ENCODE data around the gene PTH1R. TPM values are rescaled to one million over a fixed set of nuclear protein-coding genes. Genes with fewer than 3 reads are reported as not detected.
A peak's percentile ranks its signal among the peaks of the same experiment; 100 is the strongest.

The PTH1R gene
- total and polyA plus RNA-seq, 3 donors from 2014 or later = 8.4 to 11.3 (median 10.2) TPM

- Histone ChIP-seq H3K27me3 (no peaks in the 10 kb centered on the region), H3K36me3 (ENCODE audit: low read depth, missing control alignments) (no peaks in the 10 kb centered on the region), H3K27ac (no peak overlapping the region), H3K4me1 (peaks cover 7% of the 10 kb centered on the region), H3K4me3 (no peak overlapping the region), H3K9me3 (no peaks in the 10 kb centered on the region)
- intact Hi-C loops (cut with DNase I; ENCODE audit: low total_unique reads) = no loop called here
- no peak for TF ChIP-seq POLR2A (IDR thresholded peaks at IDR 0.05)
- TF ChIP-seq, protein P1, sequence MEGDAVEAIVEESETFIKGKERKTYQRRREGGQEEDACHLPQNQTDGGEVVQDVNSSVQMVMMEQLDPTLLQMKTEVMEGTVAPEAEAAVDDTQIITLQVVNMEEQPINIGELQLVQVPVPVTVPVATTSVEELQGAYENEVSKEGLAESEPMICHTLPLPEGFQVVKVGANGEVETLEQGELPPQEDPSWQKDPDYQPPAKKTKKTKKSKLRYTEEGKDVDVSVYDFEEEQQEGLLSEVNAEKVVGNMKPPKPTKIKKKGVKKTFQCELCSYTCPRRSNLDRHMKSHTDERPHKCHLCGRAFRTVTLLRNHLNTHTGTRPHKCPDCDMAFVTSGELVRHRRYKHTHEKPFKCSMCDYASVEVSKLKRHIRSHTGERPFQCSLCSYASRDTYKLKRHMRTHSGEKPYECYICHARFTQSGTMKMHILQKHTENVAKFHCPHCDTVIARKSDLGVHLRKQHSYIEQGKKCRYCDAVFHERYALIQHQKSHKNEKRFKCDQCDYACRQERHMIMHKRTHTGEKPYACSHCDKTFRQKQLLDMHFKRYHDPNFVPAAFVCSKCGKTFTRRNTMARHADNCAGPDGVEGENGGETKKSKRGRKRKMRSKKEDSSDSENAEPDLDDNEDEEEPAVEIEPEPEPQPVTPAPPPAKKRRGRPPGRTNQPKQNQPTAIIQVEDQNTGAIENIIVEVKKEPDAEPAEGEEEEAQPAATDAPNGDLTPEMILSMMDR (IDR thresholded peaks at IDR 0.05) = no peak
- no peak for DNase-seq
- WGBS, 2 donors = 94 to 95% methylated on average over 1 of the region's 1 CpG
Measured at GRCh38 chr3:46840491-46840890, 37.0 kb upstream of the PTH1R start.

- whole genome bisulfite sequencing, 2 donors = 94 to 95% methylated on average over 2 to 3 of the region's 3 CpGs
- H3K27ac ChIP-seq = no peak overlapping the region
Measured at GRCh38 chr3:46843508-46843907, 34.0 kb upstream of the PTH1R start.

DNA sequence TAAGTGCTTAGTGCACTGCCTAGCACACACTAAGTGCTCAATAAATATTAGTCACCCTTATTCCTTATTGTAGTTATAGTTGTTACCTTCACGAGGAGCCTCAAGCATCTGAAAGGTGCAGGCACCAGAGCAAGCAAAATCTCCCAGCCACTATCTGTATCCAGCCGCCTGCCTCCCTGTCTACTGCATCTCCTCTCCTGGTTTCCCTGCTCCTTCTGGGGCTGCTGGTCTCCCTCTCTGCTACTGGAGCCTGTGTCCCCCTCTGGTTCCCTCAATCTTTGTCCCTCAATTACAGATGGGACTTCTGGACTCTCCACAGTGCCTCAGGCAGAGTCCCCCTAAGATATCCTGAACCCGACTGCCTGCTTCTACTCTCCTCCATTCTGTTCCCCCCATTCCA is 33.1 kb upstream of the PTH1R start:
- H3K27ac ChIP-seq = no peak overlapping the region

More at GRCh38 chr3:46843508-46843907, 34.0 kb upstream of the PTH1R start:
- H3K9me3 ChIP-seq = no peaks in the 10 kb centered on the region
- H3K4me1 ChIP-seq = peaks cover 7% of the 10 kb centered on the region
- TF ChIP-seq POLR2A (IDR thresholded peaks at IDR 0.05) = no peak
- TF ChIP-seq, protein P1 (IDR thresholded peaks at IDR 0.05) = no peak
- H3K4me3 ChIP-seq = no peak overlapping the region
- no peaks in the 10 kb centered on the region for H3K27me3 ChIP-seq
- intact Hi-C loops (cut with DNase I; ENCODE audit: low total_unique reads) = no loop called here
- no peaks in the 10 kb centered on the region for H3K36me3 ChIP-seq (ENCODE audit: low read depth, missing control alignments)
- no peak for DNase-seq

GRCh38 chr3:46844881-46845312 is 32.6 kb upstream of the PTH1R start:
- H3K27ac ChIP-seq = peak overlapping the region in 1 of 2 donors; percentile 45
- H3K4me3 ChIP-seq = peak overlapping the region; percentile 57 to 64
- H3K4me1 ChIP-seq = peaks cover 7% of the 10 kb centered on the region
- intact Hi-C loops (cut with DNase I; ENCODE audit: low total_unique reads) = no loop called here
- H3K36me3 ChIP-seq (ENCODE audit: low read depth, missing control alignments) = no peaks in the 10 kb centered on the region
- 14 to 23% methylated on average over 10 to 11 of the region's 11 CpGs for WGBS, 2 donors
- H3K27me3 ChIP-seq = no peaks in the 10 kb centered on the region
- no peak for DNase-seq
- TF ChIP-seq, protein P1 (IDR thresholded peaks at IDR 0.05) = no peak
- no peak for TF ChIP-seq POLR2A (IDR thresholded peaks at IDR 0.05)
- H3K9me3 ChIP-seq = no peaks in the 10 kb centered on the region

More for the DNA sequence above, 33.1 kb upstream of the PTH1R start:
- 42 to 54% methylated on average over 3 of the region's 3 CpGs for WGBS, 2 donors
- Histone ChIP-seq H3K9me3 (no peaks in the 10 kb centered on the region), H3K36me3 (ENCODE audit: low read depth, missing control alignments) (no peaks in the 10 kb centered on the region), H3K4me3 (no peak overlapping the region), H3K4me1 (peaks cover 7% of the 10 kb centered on the region), H3K27me3 (no peaks in the 10 kb centered on the region)
- DNase-seq = no peak
- no peak for TF ChIP-seq POLR2A (IDR thresholded peaks at IDR 0.05)
- TF ChIP-seq, protein P1 (IDR thresholded peaks at IDR 0.05) = no peak
- intact Hi-C loops (cut with DNase I; ENCODE audit: low total_unique reads) = no loop called here

- no peak for TF ChIP-seq POLR2A (IDR thresholded peaks at IDR 0.05)
- TF ChIP-seq, protein P1 (IDR thresholded peaks at IDR 0.05) = no peak
- DNase-seq = peak; percentile 70
- Histone ChIP-seq H3K36me3 (ENCODE audit: low read depth, missing control alignments) (no peaks in the 10 kb centered on the region), H3K4me1 (peaks cover 7% of the 10 kb centered on the region), H3K27ac (peak overlapping the region in 1 of 2 donors; percentile 45), H3K27me3 (no peaks in the 10 kb centered on the region), H3K4me3 (peak overlapping the region; percentile 57 to 64), H3K9me3 (no peaks in the 10 kb centered on the region)
- 0 to 3% methylated on average over 10 to 23 of the region's 23 CpGs for WGBS, 2 donors
- intact Hi-C loops (cut with DNase I; ENCODE audit: low total_unique reads) = no loop called here
Measured at GRCh38 chr3:46845397-46845859, 32.1 kb upstream of the PTH1R start.

All from testis (tissue), 3 donors.